ENCODE results near the gene APOBEC3A.

DNA sequence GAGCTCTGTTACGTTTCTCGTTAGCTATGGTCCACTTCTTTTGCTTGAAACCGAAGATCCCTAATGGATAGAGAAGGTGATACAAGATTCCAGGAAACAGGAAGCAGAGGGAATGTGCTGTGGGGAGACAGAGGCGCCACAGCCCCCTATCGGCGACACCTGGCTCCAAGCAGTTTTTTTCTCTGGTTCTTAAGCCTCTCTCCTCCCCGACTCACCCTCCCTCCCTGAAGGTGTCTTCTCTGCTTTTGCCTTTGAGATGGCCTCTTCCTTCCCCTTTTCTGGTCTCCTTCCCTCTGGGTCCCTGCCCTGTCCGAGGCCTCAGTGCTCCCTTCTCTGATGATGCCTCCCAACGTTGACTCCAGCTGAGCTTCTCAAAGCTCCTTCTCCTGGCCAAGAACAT, 14.2 kb upstream of the APOBEC3A start:
- TF ChIP-seq, protein P1, sequence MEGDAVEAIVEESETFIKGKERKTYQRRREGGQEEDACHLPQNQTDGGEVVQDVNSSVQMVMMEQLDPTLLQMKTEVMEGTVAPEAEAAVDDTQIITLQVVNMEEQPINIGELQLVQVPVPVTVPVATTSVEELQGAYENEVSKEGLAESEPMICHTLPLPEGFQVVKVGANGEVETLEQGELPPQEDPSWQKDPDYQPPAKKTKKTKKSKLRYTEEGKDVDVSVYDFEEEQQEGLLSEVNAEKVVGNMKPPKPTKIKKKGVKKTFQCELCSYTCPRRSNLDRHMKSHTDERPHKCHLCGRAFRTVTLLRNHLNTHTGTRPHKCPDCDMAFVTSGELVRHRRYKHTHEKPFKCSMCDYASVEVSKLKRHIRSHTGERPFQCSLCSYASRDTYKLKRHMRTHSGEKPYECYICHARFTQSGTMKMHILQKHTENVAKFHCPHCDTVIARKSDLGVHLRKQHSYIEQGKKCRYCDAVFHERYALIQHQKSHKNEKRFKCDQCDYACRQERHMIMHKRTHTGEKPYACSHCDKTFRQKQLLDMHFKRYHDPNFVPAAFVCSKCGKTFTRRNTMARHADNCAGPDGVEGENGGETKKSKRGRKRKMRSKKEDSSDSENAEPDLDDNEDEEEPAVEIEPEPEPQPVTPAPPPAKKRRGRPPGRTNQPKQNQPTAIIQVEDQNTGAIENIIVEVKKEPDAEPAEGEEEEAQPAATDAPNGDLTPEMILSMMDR (conservative IDR thresholded peaks at IDR 0.05; ENCODE audit: low read depth, low read length): no peak
- no peak for TF ChIP-seq POLR2A (IDR thresholded peaks at IDR 0.05; ENCODE audit: low read depth, low read length)
- no peak for TF ChIP-seq CEBPB (IDR thresholded peaks at IDR 0.05; ENCODE audit: low read depth, low read length)
- TF ChIP-seq, protein P2, sequence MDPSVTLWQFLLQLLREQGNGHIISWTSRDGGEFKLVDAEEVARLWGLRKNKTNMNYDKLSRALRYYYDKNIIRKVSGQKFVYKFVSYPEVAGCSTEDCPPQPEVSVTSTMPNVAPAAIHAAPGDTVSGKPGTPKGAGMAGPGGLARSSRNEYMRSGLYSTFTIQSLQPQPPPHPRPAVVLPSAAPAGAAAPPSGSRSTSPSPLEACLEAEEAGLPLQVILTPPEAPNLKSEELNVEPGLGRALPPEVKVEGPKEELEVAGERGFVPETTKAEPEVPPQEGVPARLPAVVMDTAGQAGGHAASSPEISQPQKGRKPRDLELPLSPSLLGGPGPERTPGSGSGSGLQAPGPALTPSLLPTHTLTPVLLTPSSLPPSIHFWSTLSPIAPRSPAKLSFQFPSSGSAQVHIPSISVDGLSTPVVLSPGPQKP (IDR thresholded peaks at IDR 0.05; ENCODE audit: borderline replicate concordance, low read depth, low read length): no peak
- no peak for TF ChIP-seq FOS (IDR thresholded peaks at IDR 0.05; ENCODE audit: low read depth, low read length)
- no peak for TF ChIP-seq RFX5 (IDR thresholded peaks at IDR 0.05; ENCODE audit: low read depth, low read length)
- TF ChIP-seq RAD21 (IDR thresholded peaks at IDR 0.05; ENCODE audit: low read length): no peak
- TF ChIP-seq, protein P3, sequence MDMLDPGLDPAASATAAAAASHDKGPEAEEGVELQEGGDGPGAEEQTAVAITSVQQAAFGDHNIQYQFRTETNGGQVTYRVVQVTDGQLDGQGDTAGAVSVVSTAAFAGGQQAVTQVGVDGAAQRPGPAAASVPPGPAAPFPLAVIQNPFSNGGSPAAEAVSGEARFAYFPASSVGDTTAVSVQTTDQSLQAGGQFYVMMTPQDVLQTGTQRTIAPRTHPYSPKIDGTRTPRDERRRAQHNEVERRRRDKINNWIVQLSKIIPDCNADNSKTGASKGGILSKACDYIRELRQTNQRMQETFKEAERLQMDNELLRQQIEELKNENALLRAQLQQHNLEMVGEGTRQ (IDR thresholded peaks at IDR 0.05; ENCODE audit: low read depth, low read length): no peak
